NCI-H1436 (cell line): ENCODE results near the gene VPS18.
"Not testable (repeated sequence)": the region's sequence is repeated elsewhere in the genome, so short reads cannot be mapped to it uniquely, and the experiment has no call there.

ENCODE experiments used
- DNase-seq: peaks from one replicate; lab custom pipeline; 2025; lab: John Stamatoyannopoulos, UW

The VPS18 gene

GRCh38 chr15:40893733-40894680 is at the start of gene VPS18:
Gene VPS18 (plus strand): TSS chr15:40894450. CDS start chr15:40894769, 319 bp downstream.
- DNase-seq = peak; percentile 97

- DNase-seq = no peak
These were observed 49.6 kb upstream of the VPS18 start for GRCh38 chr15:40844696-40845030.

GRCh38 chr15:40845036-40845435 is 49.2 kb upstream of the VPS18 start:
- no peak for DNase-seq

- DNase-seq = no peak
These were observed 48.6 kb upstream of the VPS18 start for GRCh38 chr15:40845511-40846284.

GRCh38 chr15:40846841-40847222 is 47.4 kb upstream of the VPS18 start:
- no peak for DNase-seq

- DNase-seq = peak; percentile 70
These were observed 46.9 kb upstream of the VPS18 start for GRCh38 chr15:40847223-40847961.

- no peak for DNase-seq
These were observed 43.6 kb upstream of the VPS18 start for GRCh38 chr15:40850576-40851112.

- no peak for DNase-seq
These were observed 41.7 kb upstream of the VPS18 start for GRCh38 chr15:40852529-40852928.

GRCh38 chr15:40853241-40853890 is 40.9 kb upstream of the VPS18 start:
- DNase-seq = no peak

GRCh38 chr15:40854161-40854560 is 40.1 kb upstream of the VPS18 start:
- DNase-seq = no peak

- no peak for DNase-seq
These were observed 38.5 kb upstream of the VPS18 start for GRCh38 chr15:40855706-40856234.

- DNase-seq = no peak
These were observed 37.5 kb upstream of the VPS18 start for GRCh38 chr15:40856746-40857145.

GRCh38 chr15:40857601-40858341 is 36.5 kb upstream of the VPS18 start:
- peak; percentile 71 for DNase-seq

GRCh38 chr15:40858706-40859105 is 35.5 kb upstream of the VPS18 start:
- DNase-seq = no peak

GRCh38 chr15:40859206-40859851 is 34.9 kb upstream of the VPS18 start:
- DNase-seq = peak; percentile 78

GRCh38 chr15:40861147-40861546 is 33.1 kb upstream of the VPS18 start:
- DNase-seq = not testable (repeated sequence)

GRCh38 chr15:40863660-40864270 is 30.5 kb upstream of the VPS18 start:
- DNase-seq = no peak

GRCh38 chr15:40867199-40867598 is 27.1 kb upstream of the VPS18 start:
- DNase-seq = no peak

- DNase-seq = no peak
These were observed 24.6 kb upstream of the VPS18 start for GRCh38 chr15:40869686-40870085.

GRCh38 chr15:40870716-40871115 is 23.5 kb upstream of the VPS18 start:
- DNase-seq = no peak
